ENCODE measurements around the gene USP34. TPM values are rescaled to one million over a fixed set of nuclear protein-coding genes. Genes with fewer than 3 reads are reported as not detected.

USP34 gene
- total and polyA plus RNA-seq, 12 donors = 34.3 to 75.7 (median 58.6) TPM

DNA sequence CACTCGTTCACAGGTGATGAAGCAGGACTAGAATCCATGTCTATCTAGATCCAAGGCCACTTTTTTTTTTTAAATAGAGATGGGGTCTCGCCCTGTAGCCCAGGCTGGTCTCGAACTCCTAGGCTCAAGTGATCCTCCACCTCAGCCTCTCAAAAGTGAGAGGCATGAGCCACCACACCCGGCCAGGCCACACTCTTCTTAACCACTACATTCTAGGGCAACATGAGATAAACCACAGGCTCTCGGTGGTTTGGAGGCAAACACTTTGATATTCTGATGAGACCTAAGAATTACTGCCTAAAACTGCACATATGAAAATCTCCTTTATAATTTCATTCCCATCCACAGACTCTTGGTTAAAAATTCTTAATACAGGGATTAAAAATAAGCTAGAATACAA lies 51.8 kb downstream of the USP34 start:
- no peak overlapping the region for H3K4me3 ChIP-seq
- H3K27me3 ChIP-seq = no peaks in the 10 kb centered on the region
- peaks cover 0 to 25% (median 0%) of the 10 kb centered on the region in 9 donors for H3K36me3 ChIP-seq
- H3K4me1 ChIP-seq = peaks cover 5 to 61% (median 56%) of the 10 kb centered on the region in 9 donors
- ATAC-seq (no peak), DNase-seq (no peak)
- no peak for TF ChIP-seq CTCF (IDR thresholded peaks at IDR 0.05)
- no peak overlapping the region for H3K27ac ChIP-seq
- no peaks in the 10 kb centered on the region for H3K9me3 ChIP-seq
- WGBS, 2 donors = 89 to 90% methylated on average over 5 of the region's 5 CpGs
- intact Hi-C loops (cut with DNase I) = no loop called here

- no peak overlapping the region for H3K4me3 ChIP-seq
- peaks cover 5 to 43% (median 39%) of the 10 kb centered on the region in 9 donors for H3K4me1 ChIP-seq
- no peaks in the 10 kb centered on the region for H3K27me3 ChIP-seq
- H3K27ac ChIP-seq = no peak overlapping the region
- DNase-seq (no peak), ATAC-seq (no peak)
- H3K36me3 ChIP-seq = peaks cover 0 to 30% (median 0%) of the 10 kb centered on the region in 9 donors
- 96% methylated on average over 9 of the region's 9 CpGs for WGBS, 2 donors
- intact Hi-C loops (cut with DNase I) = no loop called here
- H3K9me3 ChIP-seq = no peaks in the 10 kb centered on the region
- no peak for TF ChIP-seq CTCF (IDR thresholded peaks at IDR 0.05)
Observed at GRCh38 chr2:61416871-61417645, 53.8 kb downstream of the USP34 start.

DNA sequence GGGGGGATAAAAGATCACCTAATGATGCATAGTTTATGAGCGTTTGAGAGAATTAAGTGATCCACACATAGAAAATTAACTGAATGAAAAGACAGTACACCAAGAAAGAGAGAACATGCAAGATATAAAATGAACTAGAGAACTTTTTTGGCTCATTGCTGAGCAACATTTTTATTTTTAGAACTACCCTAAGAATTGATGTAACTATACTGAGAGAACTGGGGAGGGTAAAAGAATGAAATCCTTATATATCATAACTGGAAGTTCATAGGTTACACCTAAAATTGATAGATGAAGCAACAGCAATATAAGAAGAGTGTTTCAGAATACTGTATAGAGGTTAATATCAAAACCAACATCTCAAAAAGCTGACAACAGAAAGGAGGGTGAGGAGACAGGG lies 55.6 kb downstream of the USP34 start:
- no peaks in the 10 kb centered on the region for H3K27me3 ChIP-seq
- DNase-seq (no peak), ATAC-seq (peak in 1 of 8 donors; percentile 7)
- TF ChIP-seq CTCF (IDR thresholded peaks at IDR 0.05) = no peak
- H3K9me3 ChIP-seq = no peaks in the 10 kb centered on the region
- WGBS, 2 donors = 85 to 94% methylated on average over 1 of the region's 1 CpG
- H3K36me3 ChIP-seq = peaks cover 0 to 26% (median 0%) of the 10 kb centered on the region in 9 donors
- no peak overlapping the region for H3K4me3 ChIP-seq
- H3K27ac ChIP-seq = peak overlapping the region in 1 of 10 donors; percentile 2
- H3K4me1 ChIP-seq = peaks cover 0 to 40% (median 24%) of the 10 kb centered on the region in 9 donors
- intact Hi-C loops (cut with DNase I) = no loop called here

GRCh38 chr2:61414674-61415073 lies 56.2 kb downstream of the USP34 start:
- no peaks in the 10 kb centered on the region for H3K9me3 ChIP-seq
- no peak for DNase-seq
- no peak for TF ChIP-seq CTCF (IDR thresholded peaks at IDR 0.05)
- WGBS, 2 donors = 91 to 96% methylated on average over 3 of the region's 3 CpGs
- intact Hi-C loops (cut with DNase I) = no loop called here
- no peak overlapping the region for H3K4me3 ChIP-seq
- H3K27ac ChIP-seq = no peak overlapping the region
- H3K4me1 ChIP-seq = peaks cover 0 to 45% (median 23%) of the 10 kb centered on the region in 9 donors
- ATAC-seq = peak in 2 of 8 donors; percentile 31 to 47
- no peaks in the 10 kb centered on the region for H3K27me3 ChIP-seq
- H3K36me3 ChIP-seq = peaks cover 0 to 20% (median 0%) of the 10 kb centered on the region in 9 donors

Data from heart right ventricle (tissue), 16 donors.